WERI-Rb-1 (cell line): ENCODE results near the gene CPA2.

Experiments used
- DNase-seq: peaks from one replicate; pipeline ENCODE4 v3.0.0-alpha.2; 2020
- H3K27ac ChIP-seq: fragments of 250-450 bp; sonication (Bioruptor Pico); 2 replicates; pipeline ENCODE4 v1.5.1; 2020; ENCODE audit warnings: mild to moderate bottlenecking, moderate library complexity
- H3K27me3 ChIP-seq: fragments of 250-450 bp; sonication (Bioruptor Pico); 2 replicates; pipeline ENCODE4 v1.5.1; 2021; ENCODE audit warnings: mild to moderate bottlenecking, low read depth, moderate library complexity; ENCODE audit not compliant: insufficient read depth, severe bottlenecking
- H3K36me3 ChIP-seq: fragments of 250-450 bp; sonication (Bioruptor Pico); 2 replicates; pipeline ENCODE4 v1.5.1; 2020; ENCODE audit warnings: mild to moderate bottlenecking, moderate library complexity
- H3K4me3 ChIP-seq: 2 replicates; pipeline ENCODE4 v1.5.1; 2011; ENCODE audit warnings: low read depth, mild to moderate bottlenecking, control low read depth, low read length
- H3K9me3 ChIP-seq: fragments of 250-450 bp; sonication (Bioruptor Pico); 2 replicates; pipeline ENCODE4 v1.5.1; 2021; ENCODE audit warnings: mild to moderate bottlenecking, moderate library complexity; ENCODE audit not compliant: severe bottlenecking
- TF ChIP-seq, protein P1 (sequence below): IDR thresholded peaks from 2 replicates; pipeline ENCODE4 v1.5.1; 2011; ENCODE audit warnings: low read depth, mild to moderate bottlenecking, control low read depth, inconsistent platforms, low read length

The CPA2 gene

DNA sequence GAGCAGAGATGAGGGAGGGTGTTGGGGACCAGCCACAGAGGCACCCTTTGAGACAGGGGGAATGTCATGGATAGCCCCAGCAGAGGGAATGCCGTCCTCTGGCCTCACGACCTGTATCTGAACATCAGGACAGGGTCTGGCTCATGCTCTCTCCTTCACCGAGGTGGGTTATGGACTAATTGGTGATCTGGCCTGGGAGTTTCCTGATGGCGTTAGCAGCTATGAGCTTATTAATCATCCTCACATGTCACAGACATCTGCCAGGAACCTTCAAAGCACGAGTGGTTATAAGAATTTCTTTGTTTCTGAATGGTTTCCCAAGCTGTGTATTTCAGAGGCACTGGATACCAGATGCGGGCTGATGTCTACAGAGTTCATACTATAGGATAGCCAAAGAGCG, 33.2 kb downstream of the CPA2 start:
- H3K27ac ChIP-seq = no peak overlapping the region
- TF ChIP-seq, protein P1, sequence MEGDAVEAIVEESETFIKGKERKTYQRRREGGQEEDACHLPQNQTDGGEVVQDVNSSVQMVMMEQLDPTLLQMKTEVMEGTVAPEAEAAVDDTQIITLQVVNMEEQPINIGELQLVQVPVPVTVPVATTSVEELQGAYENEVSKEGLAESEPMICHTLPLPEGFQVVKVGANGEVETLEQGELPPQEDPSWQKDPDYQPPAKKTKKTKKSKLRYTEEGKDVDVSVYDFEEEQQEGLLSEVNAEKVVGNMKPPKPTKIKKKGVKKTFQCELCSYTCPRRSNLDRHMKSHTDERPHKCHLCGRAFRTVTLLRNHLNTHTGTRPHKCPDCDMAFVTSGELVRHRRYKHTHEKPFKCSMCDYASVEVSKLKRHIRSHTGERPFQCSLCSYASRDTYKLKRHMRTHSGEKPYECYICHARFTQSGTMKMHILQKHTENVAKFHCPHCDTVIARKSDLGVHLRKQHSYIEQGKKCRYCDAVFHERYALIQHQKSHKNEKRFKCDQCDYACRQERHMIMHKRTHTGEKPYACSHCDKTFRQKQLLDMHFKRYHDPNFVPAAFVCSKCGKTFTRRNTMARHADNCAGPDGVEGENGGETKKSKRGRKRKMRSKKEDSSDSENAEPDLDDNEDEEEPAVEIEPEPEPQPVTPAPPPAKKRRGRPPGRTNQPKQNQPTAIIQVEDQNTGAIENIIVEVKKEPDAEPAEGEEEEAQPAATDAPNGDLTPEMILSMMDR = no peak
- H3K4me3 ChIP-seq = no peak overlapping the region
- no peak for DNase-seq
- no peaks in the 10 kb centered on the region for H3K9me3 ChIP-seq
- no peaks in the 10 kb centered on the region for H3K36me3 ChIP-seq
- no peaks in the 10 kb centered on the region for H3K27me3 ChIP-seq

DNA sequence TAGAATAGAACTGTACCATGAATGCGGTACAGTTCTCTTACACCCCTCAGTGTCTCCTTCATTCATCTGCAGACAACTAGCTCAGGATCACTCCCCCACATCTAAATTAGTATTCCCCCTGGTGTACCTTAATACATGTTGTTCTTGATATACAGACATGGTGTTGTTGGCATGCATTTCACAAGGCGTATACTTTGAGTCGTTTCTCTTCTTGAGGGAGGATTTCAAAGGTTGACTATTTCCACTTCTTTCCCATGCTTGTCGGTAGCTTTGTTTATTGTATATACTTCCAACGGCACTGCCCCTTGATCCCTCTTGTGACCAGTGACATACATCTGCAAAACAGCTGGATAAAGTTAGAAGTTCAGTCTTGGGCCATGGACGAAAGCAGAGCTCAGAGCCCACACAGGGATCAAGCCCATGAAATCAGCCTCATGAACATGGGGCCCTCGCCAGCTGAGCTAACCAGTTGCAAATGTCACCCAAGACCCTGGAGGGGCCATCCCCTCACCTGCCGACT, 34.9 kb downstream of the CPA2 start:
- TF ChIP-seq, protein P1 = no peak
- Histone ChIP-seq H3K27me3 (no peaks in the 10 kb centered on the region), H3K4me3 (no peak overlapping the region), H3K27ac (no peak overlapping the region), H3K36me3 (no peaks in the 10 kb centered on the region), H3K9me3 (no peaks in the 10 kb centered on the region)
- no peak for DNase-seq

DNA sequence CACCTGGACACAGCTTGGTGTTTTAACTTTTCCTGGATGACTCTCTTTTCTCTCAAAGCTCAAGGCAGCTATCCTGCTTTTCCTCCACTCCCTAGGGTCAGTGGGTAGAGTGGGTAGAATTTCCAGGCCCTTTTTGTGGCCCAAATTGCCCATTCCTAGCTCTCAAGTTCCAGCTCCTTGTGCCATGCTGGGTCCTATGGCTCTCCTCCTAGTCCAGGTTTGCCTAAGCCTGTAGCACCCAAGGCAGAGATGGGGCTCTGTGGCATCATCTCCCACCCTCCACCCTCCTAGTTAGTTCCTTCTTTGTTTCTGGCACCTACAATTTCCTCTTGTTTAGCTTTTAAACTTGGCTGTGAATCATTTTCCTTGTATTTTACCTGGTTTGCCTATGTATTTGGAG, 36.0 kb downstream of the CPA2 start:
- Histone ChIP-seq H3K27ac (no peak overlapping the region), H3K4me3 (no peak overlapping the region), H3K27me3 (no peaks in the 10 kb centered on the region), H3K36me3 (no peaks in the 10 kb centered on the region), H3K9me3 (no peaks in the 10 kb centered on the region)
- TF ChIP-seq, protein P1 = no peak
- DNase-seq = no peak

DNA sequence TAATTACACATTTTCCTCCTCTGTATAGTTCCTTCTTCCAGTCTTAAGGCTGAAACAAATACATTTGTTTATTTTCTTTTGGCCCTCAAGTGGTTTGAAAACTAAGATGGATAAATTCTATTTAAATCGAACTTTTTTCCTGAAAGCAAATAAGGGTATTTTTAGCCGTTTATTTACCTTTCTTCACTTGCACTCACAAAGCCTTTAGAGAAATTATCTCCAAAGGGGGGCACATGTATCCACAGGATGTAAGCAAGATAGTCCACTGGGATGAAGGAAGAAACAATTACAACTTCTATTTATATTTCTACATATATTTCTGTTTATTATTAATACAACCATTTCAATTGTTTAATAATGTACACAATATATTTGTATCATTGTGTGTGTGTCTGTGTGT, 36.5 kb downstream of the CPA2 start:
- DNase-seq = no peak
- H3K9me3 ChIP-seq = no peaks in the 10 kb centered on the region
- no peaks in the 10 kb centered on the region for H3K27me3 ChIP-seq
- TF ChIP-seq, protein P1 = no peak
- no peak overlapping the region for H3K4me3 ChIP-seq
- no peaks in the 10 kb centered on the region for H3K36me3 ChIP-seq
- H3K27ac ChIP-seq = no peak overlapping the region

DNA sequence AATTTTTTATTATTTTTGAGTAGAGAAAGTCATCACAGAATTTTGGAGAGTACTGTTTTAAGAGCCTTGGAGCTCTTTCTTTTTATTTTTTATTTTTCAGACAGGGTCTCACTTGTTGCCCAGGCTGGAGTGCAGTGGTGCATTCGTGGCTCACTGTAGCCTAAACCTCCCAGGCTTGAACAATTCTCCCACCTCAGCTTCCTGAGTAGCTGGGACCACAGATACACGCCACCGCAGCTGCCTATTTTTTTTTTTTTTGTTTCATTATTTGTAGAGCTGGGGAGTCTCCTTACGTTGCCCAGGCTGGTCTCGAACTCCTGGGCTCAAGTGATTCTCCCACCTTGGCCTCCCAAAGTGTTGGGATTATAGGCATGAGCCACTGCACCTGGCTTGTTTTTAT, 36.9 kb downstream of the CPA2 start:
- no peak overlapping the region for H3K4me3 ChIP-seq
- H3K27me3 ChIP-seq = no peaks in the 10 kb centered on the region
- H3K9me3 ChIP-seq = no peaks in the 10 kb centered on the region
- no peak overlapping the region for H3K27ac ChIP-seq
- no peaks in the 10 kb centered on the region for H3K36me3 ChIP-seq
- no peak for DNase-seq
- TF ChIP-seq, protein P1 = no peak

DNA sequence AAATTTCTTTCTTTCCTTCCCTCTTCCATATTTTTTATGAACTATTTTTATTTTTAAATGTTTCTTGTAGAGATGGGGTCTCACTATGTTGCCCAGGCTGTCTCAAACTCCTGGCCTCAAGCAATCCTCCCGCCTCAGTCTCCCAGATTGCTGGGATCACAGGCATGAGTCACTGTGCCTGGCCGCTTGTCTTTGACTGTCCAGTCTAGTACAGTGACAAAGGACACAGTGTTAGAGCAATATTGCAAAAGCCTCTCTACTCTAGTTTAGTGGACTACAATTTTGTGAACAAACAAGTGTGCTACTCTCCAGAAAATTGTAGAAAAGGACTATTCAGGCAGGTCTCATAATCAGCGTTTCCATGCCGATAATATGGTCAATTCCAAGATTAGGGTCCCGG, 37.3 kb downstream of the CPA2 start:
- TF ChIP-seq, protein P1 = no peak
- H3K4me3 ChIP-seq = no peak overlapping the region
- no peaks in the 10 kb centered on the region for H3K36me3 ChIP-seq
- no peaks in the 10 kb centered on the region for H3K9me3 ChIP-seq
- no peaks in the 10 kb centered on the region for H3K27me3 ChIP-seq
- H3K27ac ChIP-seq = no peak overlapping the region
- no peak for DNase-seq
